ENCODE data around the gene ACSBG1. TPM values are rescaled to one million over a fixed set of nuclear protein-coding genes. Genes with fewer than 3 reads are reported as not detected.

The ACSBG1 gene
- total RNA-seq, 2 donors from 2014 or later = 0.27 to 1.2 TPM

DNA sequence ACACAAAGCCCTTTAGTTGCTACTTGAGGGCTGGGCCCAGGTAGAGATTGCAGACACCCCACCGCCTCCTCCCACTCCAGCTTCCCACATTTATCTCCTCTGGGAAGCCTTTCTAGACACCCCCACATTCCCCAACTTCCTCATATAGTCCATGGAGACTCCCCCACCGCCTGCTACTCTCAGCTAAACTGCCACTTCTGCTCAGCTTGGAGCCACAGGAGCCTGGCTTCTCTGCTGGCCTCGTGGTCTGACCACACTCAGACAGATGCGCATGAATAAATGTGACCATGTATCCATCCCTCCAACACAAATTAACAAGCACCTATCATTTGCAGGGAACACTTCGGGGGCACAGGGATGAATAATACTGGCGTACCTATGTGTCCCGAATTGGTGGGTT is 10.5 kb upstream of the ACSBG1 start:
- TF ChIP-seq, protein P1, sequence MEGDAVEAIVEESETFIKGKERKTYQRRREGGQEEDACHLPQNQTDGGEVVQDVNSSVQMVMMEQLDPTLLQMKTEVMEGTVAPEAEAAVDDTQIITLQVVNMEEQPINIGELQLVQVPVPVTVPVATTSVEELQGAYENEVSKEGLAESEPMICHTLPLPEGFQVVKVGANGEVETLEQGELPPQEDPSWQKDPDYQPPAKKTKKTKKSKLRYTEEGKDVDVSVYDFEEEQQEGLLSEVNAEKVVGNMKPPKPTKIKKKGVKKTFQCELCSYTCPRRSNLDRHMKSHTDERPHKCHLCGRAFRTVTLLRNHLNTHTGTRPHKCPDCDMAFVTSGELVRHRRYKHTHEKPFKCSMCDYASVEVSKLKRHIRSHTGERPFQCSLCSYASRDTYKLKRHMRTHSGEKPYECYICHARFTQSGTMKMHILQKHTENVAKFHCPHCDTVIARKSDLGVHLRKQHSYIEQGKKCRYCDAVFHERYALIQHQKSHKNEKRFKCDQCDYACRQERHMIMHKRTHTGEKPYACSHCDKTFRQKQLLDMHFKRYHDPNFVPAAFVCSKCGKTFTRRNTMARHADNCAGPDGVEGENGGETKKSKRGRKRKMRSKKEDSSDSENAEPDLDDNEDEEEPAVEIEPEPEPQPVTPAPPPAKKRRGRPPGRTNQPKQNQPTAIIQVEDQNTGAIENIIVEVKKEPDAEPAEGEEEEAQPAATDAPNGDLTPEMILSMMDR (conservative IDR thresholded peaks at IDR 0.05) = no peak
- H3K9me3 ChIP-seq (ENCODE audit: control insufficient read depth, low read length) = no peaks in the 10 kb centered on the region
- no peaks in the 10 kb centered on the region for H3K27me3 ChIP-seq (ENCODE audit: control insufficient read depth, insufficient read depth, low read length, poor library complexity, severe bottlenecking)
- no peaks in the 10 kb centered on the region for H3K36me3 Mint-ChIP-seq (ENCODE audit: low read depth)
- H3K27ac ChIP-seq (ENCODE audit: low read depth, low read length) = no peak overlapping the region
- H3K4me1 Mint-ChIP-seq = peaks cover 11% of the 10 kb centered on the region
- no peaks in the 10 kb centered on the region for H3K36me3 ChIP-seq (ENCODE audit: control insufficient read depth, insufficient read depth, low read length)
- H3K9me3 Mint-ChIP-seq = peaks cover 13% of the 10 kb centered on the region
- H3K4me1 ChIP-seq (ENCODE audit: control insufficient read depth, insufficient read depth, low read length) = peaks cover 2% of the 10 kb centered on the region
- no peak for DNase-seq
- no peak overlapping the region for H3K9ac ChIP-seq (ENCODE audit: extremely low read depth, low read length, poor library complexity, severe bottlenecking)
- no peak overlapping the region for H3K4me3 ChIP-seq (ENCODE audit: low read length)
- H3K4me3 Mint-ChIP-seq = no peak overlapping the region
- H3K27me3 Mint-ChIP-seq (ENCODE audit: insufficient read depth) = no peaks in the 10 kb centered on the region
- no peak overlapping the region for H3K27ac Mint-ChIP-seq
- 64 to 65% methylated on average over 7 of the region's 7 CpGs for WGBS, 2 experiments (ENCODE audit: insufficient coverage in 1 of 2, insufficient read length in 1 of 2)

DNA sequence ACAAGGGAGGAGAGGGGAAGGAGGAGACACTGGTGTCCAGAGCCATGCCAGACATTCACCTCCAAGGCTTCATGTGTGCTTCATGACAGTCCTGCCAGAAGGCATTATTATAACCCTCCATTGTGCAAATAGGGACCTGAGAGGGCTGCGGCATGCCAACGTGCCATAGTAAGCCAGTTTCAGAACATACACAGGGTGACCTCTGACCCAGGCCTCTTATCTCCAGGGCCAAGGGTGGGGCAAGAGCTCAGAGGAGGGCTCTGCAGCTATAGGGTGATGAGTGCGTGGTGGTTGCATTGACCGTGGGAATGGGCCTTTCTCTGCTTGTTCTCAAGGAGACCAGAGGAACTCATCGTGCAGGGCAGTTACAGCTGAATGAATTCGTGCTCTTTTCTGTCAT is 9.7 kb upstream of the ACSBG1 start:
- H3K4me1 Mint-ChIP-seq = peaks cover 11% of the 10 kb centered on the region
- H3K36me3 Mint-ChIP-seq (ENCODE audit: low read depth) = no peaks in the 10 kb centered on the region
- no peak for DNase-seq
- 87 to 89% methylated on average over 6 of the region's 6 CpGs for WGBS, 2 experiments (ENCODE audit: insufficient coverage in 1 of 2, insufficient read length in 1 of 2)
- no peaks in the 10 kb centered on the region for H3K9me3 ChIP-seq (ENCODE audit: control insufficient read depth, low read length)
- no peaks in the 10 kb centered on the region for H3K27me3 Mint-ChIP-seq (ENCODE audit: insufficient read depth)
- TF ChIP-seq, protein P1 (conservative IDR thresholded peaks at IDR 0.05) = no peak
- no peak overlapping the region for H3K4me3 ChIP-seq (ENCODE audit: low read length)
- H3K27me3 ChIP-seq (ENCODE audit: control insufficient read depth, insufficient read depth, low read length, poor library complexity, severe bottlenecking) = no peaks in the 10 kb centered on the region
- H3K4me3 Mint-ChIP-seq = no peak overlapping the region
- no peaks in the 10 kb centered on the region for H3K36me3 ChIP-seq (ENCODE audit: control insufficient read depth, insufficient read depth, low read length)
- no peak overlapping the region for H3K27ac Mint-ChIP-seq
- H3K9me3 Mint-ChIP-seq = peaks cover 13% of the 10 kb centered on the region
- H3K4me1 ChIP-seq (ENCODE audit: control insufficient read depth, insufficient read depth, low read length) = peaks cover 2% of the 10 kb centered on the region
- H3K9ac ChIP-seq (ENCODE audit: extremely low read depth, low read length, poor library complexity, severe bottlenecking) = no peak overlapping the region
- no peak overlapping the region for H3K27ac ChIP-seq (ENCODE audit: low read depth, low read length)

DNA sequence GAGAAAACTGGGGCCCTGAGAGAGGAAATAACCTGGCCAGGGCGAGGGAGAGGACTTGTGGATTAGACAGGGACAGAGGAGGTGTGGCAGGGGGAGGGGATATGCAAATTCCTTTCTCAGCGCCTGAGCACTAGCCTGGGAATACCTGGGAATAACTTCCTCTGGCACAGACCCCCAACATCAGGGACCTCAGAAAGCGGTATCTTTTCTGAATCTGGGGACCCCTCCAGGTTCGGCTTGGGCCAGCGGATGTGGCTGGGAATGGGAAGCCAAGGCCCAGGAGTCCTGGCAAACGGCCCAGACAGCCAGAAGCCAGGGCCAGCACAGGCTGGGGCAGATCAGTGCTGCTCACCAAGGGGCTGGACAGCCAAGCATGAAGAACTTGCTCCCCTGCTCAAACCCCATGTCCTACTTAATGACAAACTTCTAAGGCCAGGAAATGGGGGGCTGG is 9.2 kb upstream of the ACSBG1 start:
- Mint-ChIP-seq H3K4me1 (peaks cover 11% of the 10 kb centered on the region), H3K36me3 (ENCODE audit: low read depth) (no peaks in the 10 kb centered on the region), H3K27ac (peak overlapping the region; percentile 76), H3K27me3 (ENCODE audit: insufficient read depth) (no peaks in the 10 kb centered on the region), H3K4me3 (no peak overlapping the region), H3K9me3 (peaks cover 13% of the 10 kb centered on the region)
- H3K36me3 ChIP-seq (ENCODE audit: control insufficient read depth, insufficient read depth, low read length) = no peaks in the 10 kb centered on the region
- TF ChIP-seq, protein P1 (conservative IDR thresholded peaks at IDR 0.05) = no peak
- 66% methylated on average over 6 of the region's 6 CpGs; no CpG with 5 or more reads in 1 of the 2 experiments for WGBS, 2 experiments (ENCODE audit: insufficient coverage in 1 of 2, insufficient read length in 1 of 2)
- no peaks in the 10 kb centered on the region for H3K9me3 ChIP-seq (ENCODE audit: control insufficient read depth, low read length)
- no peaks in the 10 kb centered on the region for H3K27me3 ChIP-seq (ENCODE audit: control insufficient read depth, insufficient read depth, low read length, poor library complexity, severe bottlenecking)
- no peak overlapping the region for H3K9ac ChIP-seq (ENCODE audit: extremely low read depth, low read length, poor library complexity, severe bottlenecking)
- DNase-seq = peak; percentile 90
- H3K4me3 ChIP-seq (ENCODE audit: low read length) = no peak overlapping the region
- peaks cover 2% of the 10 kb centered on the region for H3K4me1 ChIP-seq (ENCODE audit: control insufficient read depth, insufficient read depth, low read length)
- H3K27ac ChIP-seq (ENCODE audit: low read depth, low read length) = no peak overlapping the region

All from endodermal cell (in vitro differentiated cells).